ENCODE data around the gene TMEM39A. TPM values are rescaled to one million over a fixed set of nuclear protein-coding genes. Genes with fewer than 3 reads are reported as not detected.

The TMEM39A gene
- total and polyA plus RNA-seq, 2 of the 4 experiments (the other 2 are of a cell fraction), result 29.6 to 117 TPM

DNA sequence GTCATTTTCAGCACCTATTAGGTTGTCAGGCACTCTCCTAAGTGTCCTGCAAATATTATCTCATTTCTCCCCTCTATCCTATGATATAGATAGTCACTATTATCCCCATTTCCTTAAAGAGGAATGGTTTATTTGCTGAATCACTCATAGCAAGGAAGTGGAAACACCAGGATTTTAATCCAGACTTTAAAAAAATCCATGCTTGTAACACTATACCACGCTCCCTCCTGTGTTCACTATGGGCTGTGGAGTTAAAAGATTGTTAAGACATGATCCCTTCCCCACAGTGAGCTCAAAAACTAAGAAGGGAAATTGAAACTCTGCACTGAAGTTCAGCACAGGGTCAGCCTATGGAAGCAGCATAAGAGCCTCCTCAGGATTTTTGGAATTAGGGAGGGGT lies 60.2 kb downstream of the TMEM39A start:
- ATAC-seq (ENCODE audit: low read depth) (peak; percentile 66), DNase-seq (peak; percentile 46)
- Histone ChIP-seq H3K4me2 (ENCODE audit: low read depth, low read length) (no peak overlapping the region), H3K36me3 (ENCODE audit: control insufficient read depth, insufficient read depth, low read length) (peaks cover 13% of the 10 kb centered on the region), H3K4ac (ENCODE audit: low read depth, low read length) (no peak overlapping the region), H4K5ac (ENCODE audit: low read depth, low read length) (no peak overlapping the region), H2BK15ac (ENCODE audit: low read depth, low read length) (no peak overlapping the region), H2AFZ (replicated peaks; ENCODE audit: low read length, poor library complexity) (no peak overlapping the region), H2AK9ac (replicated peaks; ENCODE audit: low read depth, low read length, poor library complexity) (no peak overlapping the region), H2AK5ac (ENCODE audit: low read depth, low read length) (no peak overlapping the region), H4K20me1 (ENCODE audit: insufficient read depth, low read length) (no peaks in the 10 kb centered on the region), H4K8ac (ENCODE audit: low read depth in 2 of 2, low read length in 2 of 2) (no peak overlapping the region), H2BK5ac (ENCODE audit: low read depth, low read length, poor library complexity, severe bottlenecking) (no peak overlapping the region), H3K56ac (ENCODE audit: extremely low read depth, insufficient read depth, low read length) (no peak overlapping the region), H3K4me3 (ENCODE audit: insufficient read depth, low read depth, low read length) (no peak overlapping the region), H3K14ac (replicated peaks; ENCODE audit: low read depth, low read length) (no peak overlapping the region), H2BK120ac (ENCODE audit: low read depth, low read length) (no peak overlapping the region), H3K79me1 (ENCODE audit: low read depth in 1 of 2, low read length in 2 of 2) (peaks cover 2 to 8% of the 10 kb centered on the region in 2 experiments; a peak in 1 of 4 replicates), H2BK20ac (ENCODE audit: low read depth, low read length) (no peak overlapping the region), H3K9me1 (ENCODE audit: insufficient read depth, low read length) (peaks cover 7% of the 10 kb centered on the region; the same call in 1 of the 2 replicates), H3K23ac (ENCODE audit: low read depth, low read length) (no peak overlapping the region), H3K9ac (ENCODE audit: low read depth, low read length) (no peak overlapping the region), H3K18ac (ENCODE audit: low read depth, low read length) (no peak overlapping the region), H3K9me3 (ENCODE audit: control insufficient read depth, insufficient read depth, low read length) (no peaks in the 10 kb centered on the region), H3K4me1 (ENCODE audit: control insufficient read depth, insufficient read depth, low read length) (no peaks in the 10 kb centered on the region), H3K27me3 (ENCODE audit: control insufficient read depth, insufficient read depth, low read length) (no peaks in the 10 kb centered on the region), H3K27ac (ENCODE audit: insufficient read depth, low read length) (no peak overlapping the region), H4K91ac (ENCODE audit: insufficient read depth, low read depth, low read length) (no peak overlapping the region)
- TF ChIP-seq MAFK (IDR thresholded peaks at IDR 0.05; ENCODE audit: low read depth, low read length), result no peak
- no peak for TF ChIP-seq RFX5 (IDR thresholded peaks at IDR 0.05; ENCODE audit: low read depth, low read length)
- TF ChIP-seq, protein P1, sequence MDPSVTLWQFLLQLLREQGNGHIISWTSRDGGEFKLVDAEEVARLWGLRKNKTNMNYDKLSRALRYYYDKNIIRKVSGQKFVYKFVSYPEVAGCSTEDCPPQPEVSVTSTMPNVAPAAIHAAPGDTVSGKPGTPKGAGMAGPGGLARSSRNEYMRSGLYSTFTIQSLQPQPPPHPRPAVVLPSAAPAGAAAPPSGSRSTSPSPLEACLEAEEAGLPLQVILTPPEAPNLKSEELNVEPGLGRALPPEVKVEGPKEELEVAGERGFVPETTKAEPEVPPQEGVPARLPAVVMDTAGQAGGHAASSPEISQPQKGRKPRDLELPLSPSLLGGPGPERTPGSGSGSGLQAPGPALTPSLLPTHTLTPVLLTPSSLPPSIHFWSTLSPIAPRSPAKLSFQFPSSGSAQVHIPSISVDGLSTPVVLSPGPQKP (IDR thresholded peaks at IDR 0.05; ENCODE audit: borderline replicate concordance, low read depth, low read length), result no peak
- TF ChIP-seq NFE2L2 (IDR thresholded peaks at IDR 0.05; ENCODE audit: low read depth, low read length), result no peak; the same call in 1 of the 2 replicates
- TF ChIP-seq CEBPB (IDR thresholded peaks at IDR 0.05; ENCODE audit: low read depth, low read length), result no peak
- TF ChIP-seq SMC3 (IDR thresholded peaks at IDR 0.05; ENCODE audit: low read depth, low read length), result no peak
- TF ChIP-seq CHD1 (IDR thresholded peaks at IDR 0.05; ENCODE audit: low read depth, low read length), result no peak
- no peak for TF ChIP-seq RAD21 (IDR thresholded peaks at IDR 0.05; ENCODE audit: low read length)
- no peak for TF ChIP-seq USF2 (IDR thresholded peaks at IDR 0.05; ENCODE audit: low read depth, low read length)
- no peak for TF ChIP-seq FOS (IDR thresholded peaks at IDR 0.05; ENCODE audit: low read depth, low read length)
- no peak for TF ChIP-seq RCOR1 (IDR thresholded peaks at IDR 0.05; ENCODE audit: insufficient replicate concordance, low read length)
- TF ChIP-seq POLR2A (IDR thresholded peaks at IDR 0.05; ENCODE audit: low read depth, low read length), result no peak
- ChIA-PET POLR2A (ENCODE audit: unreplicated experiment) (no interaction called here), CTCF (no interaction called here)
- no TSS peak for BruUV-seq (replicated peaks)
- no CpG with 5 or more reads among the region's 1 CpG for WGBS, 2 experiments (ENCODE audit: extremely low coverage in 2 of 2, insufficient read length in 1 of 2)
- dilution Hi-C loops (cut with HindIII; ENCODE audit: low sequenced_read_pairs, unreplicated experiment) (no loop called here), in situ Hi-C loops (cut with MboI; ENCODE audit: low sequenced_read_pairs) (no loop called here), intact Hi-C loops (cut with micrococcal nuclease) (no loop called here)

Data from IMR-90 (cell line).